SU-DHL-6 (cell line): Measurements from ENCODE around the gene SYPL1.

Experiments used
- H2AFZ ChIP-seq: fragments of 200-600 bp; sonication (generic); 2 replicates; pipeline ENCODE4 v1.6.1; 2014; ENCODE audit warnings: low read depth, mild to moderate bottlenecking, moderate library complexity, mixed read lengths, antibody characterized with exemption, low read length; ENCODE audit not compliant: severe bottlenecking
- H3F3A ChIP-seq: fragments of 200-600 bp; shearing (Covaris generic); 2 replicates; pipeline ENCODE4 v1.6.0; 2016; ENCODE audit warnings: antibody characterized with exemption, mild to moderate bottlenecking; ENCODE audit not compliant: insufficient read depth
- H3K27ac ChIP-seq: fragments of 200-600 bp; sonication (generic); 2 replicates; pipeline ENCODE4 v1.5.1; 2016; ENCODE audit warnings: low read depth, mild to moderate bottlenecking, low read length, moderate library complexity, mixed read lengths
- H3K27me3 ChIP-seq: fragments of 200-600 bp; sonication (generic), shearing (Covaris generic); 2 replicates; pipeline ENCODE4 v1.6.0; 2014; ENCODE audit warnings: mild to moderate bottlenecking, low read length
- H3K36me3 ChIP-seq: fragments of 200-600 bp; sonication (generic); 2 replicates; pipeline ENCODE4 v1.6.1; 2014; ENCODE audit warnings: mild to moderate bottlenecking, low read length, mixed read lengths
- H3K4me2 ChIP-seq: fragments of 300-600, 200-600 bp; shearing (Covaris generic), sonication (generic); 2 replicates; pipeline ENCODE4 v1.6.0; 2014; ENCODE audit warnings: low read length, low read depth, mild to moderate bottlenecking; ENCODE audit not compliant: poor library complexity, severe bottlenecking
- H3K4me3 ChIP-seq: fragments of 200-600 bp; sonication (generic); 2 replicates; pipeline ENCODE4 v1.5.1; 2014; ENCODE audit warnings: antibody characterized with exemption, low read length, mild to moderate bottlenecking, mixed read lengths; ENCODE audit not compliant: insufficient read depth, poor library complexity, severe bottlenecking
- H3K79me2 ChIP-seq: fragments of 200-600 bp; sonication (generic); 2 replicates; pipeline ENCODE4 v1.6.1; 2014; ENCODE audit warnings: mild to moderate bottlenecking, low read length, moderate library complexity; ENCODE audit not compliant: insufficient read depth
- H3K9ac ChIP-seq: fragments of 200-600 bp; sonication (generic); 2 replicates; pipeline ENCODE4 v1.7.0; 2014; ENCODE audit warnings: mild to moderate bottlenecking, low read length
- H3K9me2 ChIP-seq: fragments of 200-600 bp; sonication (generic); replicated peaks from 2 replicates; pipeline ENCODE4 v1.6.1; 2014; ENCODE audit warnings: low read length; ENCODE audit not compliant: insufficient read depth
- H3K9me3 ChIP-seq: fragments of 200-600 bp; sonication (generic); 2 replicates; pipeline ENCODE4 v1.6.1; 2014; ENCODE audit warnings: low read length, mixed read lengths; ENCODE audit not compliant: insufficient read depth
- H4K20me1 ChIP-seq: fragments of 200-600 bp; sonication (generic); 2 replicates; pipeline ENCODE4 v1.6.1; 2014; ENCODE audit warnings: low read depth, mild to moderate bottlenecking, antibody characterized with exemption, low read length, moderate library complexity, mixed read lengths
- EZH2phosphoT487 ChIP-seq: fragments of 200-600 bp; sonication (generic), shearing (Covaris generic); conservative IDR thresholded peaks from 2 replicates; pipeline ENCODE4 v1.6.1; 2018; ENCODE audit warnings: mild to moderate bottlenecking, antibody characterized with exemption, low read length, moderate library complexity, mixed read lengths
- TF ChIP-seq, protein P1 (sequence below): fragments of 200-600 bp; sonication (generic); IDR thresholded peaks from one replicate; pipeline ENCODE4 v1.5.1; 2017; ENCODE audit warnings: antibody characterized with exemption, mild to moderate bottlenecking, low read length, moderate library complexity; ENCODE audit not compliant: insufficient read depth, poor library complexity, severe bottlenecking

Gene SYPL1

DNA sequence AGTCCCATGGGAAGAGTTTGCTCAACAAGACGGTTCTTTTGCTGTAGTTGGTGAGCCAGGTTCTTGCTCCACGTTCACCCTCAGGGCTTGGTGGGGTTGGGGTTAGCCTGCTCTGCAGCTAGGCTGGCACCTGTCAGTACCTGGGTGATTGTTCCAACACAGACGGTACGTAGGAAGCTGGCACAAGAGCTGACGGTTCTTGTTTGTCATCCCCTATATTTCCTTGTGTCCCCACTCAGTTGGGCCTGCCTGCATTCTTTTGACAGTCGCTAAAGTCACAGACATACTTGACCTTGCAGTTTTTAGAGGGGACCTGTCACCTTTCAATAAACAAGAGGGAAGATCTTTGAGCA is 40.2 kb upstream of the SYPL1 start:
- no peak overlapping the region for H3K27ac ChIP-seq
- H3K4me3 ChIP-seq = no peak overlapping the region
- no peaks in the 10 kb centered on the region for H3K79me2 ChIP-seq
- no peaks in the 10 kb centered on the region for H3K27me3 ChIP-seq
- H4K20me1 ChIP-seq = no peaks in the 10 kb centered on the region
- TF ChIP-seq EZH2phosphoT487 = no peak
- TF ChIP-seq, protein P1, sequence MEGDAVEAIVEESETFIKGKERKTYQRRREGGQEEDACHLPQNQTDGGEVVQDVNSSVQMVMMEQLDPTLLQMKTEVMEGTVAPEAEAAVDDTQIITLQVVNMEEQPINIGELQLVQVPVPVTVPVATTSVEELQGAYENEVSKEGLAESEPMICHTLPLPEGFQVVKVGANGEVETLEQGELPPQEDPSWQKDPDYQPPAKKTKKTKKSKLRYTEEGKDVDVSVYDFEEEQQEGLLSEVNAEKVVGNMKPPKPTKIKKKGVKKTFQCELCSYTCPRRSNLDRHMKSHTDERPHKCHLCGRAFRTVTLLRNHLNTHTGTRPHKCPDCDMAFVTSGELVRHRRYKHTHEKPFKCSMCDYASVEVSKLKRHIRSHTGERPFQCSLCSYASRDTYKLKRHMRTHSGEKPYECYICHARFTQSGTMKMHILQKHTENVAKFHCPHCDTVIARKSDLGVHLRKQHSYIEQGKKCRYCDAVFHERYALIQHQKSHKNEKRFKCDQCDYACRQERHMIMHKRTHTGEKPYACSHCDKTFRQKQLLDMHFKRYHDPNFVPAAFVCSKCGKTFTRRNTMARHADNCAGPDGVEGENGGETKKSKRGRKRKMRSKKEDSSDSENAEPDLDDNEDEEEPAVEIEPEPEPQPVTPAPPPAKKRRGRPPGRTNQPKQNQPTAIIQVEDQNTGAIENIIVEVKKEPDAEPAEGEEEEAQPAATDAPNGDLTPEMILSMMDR = no peak
- H3F3A ChIP-seq = peaks cover 16% of the 10 kb centered on the region
- no peaks in the 10 kb centered on the region for H3K9me3 ChIP-seq
- no peak overlapping the region for H3K9ac ChIP-seq
- no peak overlapping the region for H2AFZ ChIP-seq
- H3K4me2 ChIP-seq = no peak overlapping the region
- H3K36me3 ChIP-seq = no peaks in the 10 kb centered on the region
- no peaks in the 10 kb centered on the region for H3K9me2 ChIP-seq

DNA sequence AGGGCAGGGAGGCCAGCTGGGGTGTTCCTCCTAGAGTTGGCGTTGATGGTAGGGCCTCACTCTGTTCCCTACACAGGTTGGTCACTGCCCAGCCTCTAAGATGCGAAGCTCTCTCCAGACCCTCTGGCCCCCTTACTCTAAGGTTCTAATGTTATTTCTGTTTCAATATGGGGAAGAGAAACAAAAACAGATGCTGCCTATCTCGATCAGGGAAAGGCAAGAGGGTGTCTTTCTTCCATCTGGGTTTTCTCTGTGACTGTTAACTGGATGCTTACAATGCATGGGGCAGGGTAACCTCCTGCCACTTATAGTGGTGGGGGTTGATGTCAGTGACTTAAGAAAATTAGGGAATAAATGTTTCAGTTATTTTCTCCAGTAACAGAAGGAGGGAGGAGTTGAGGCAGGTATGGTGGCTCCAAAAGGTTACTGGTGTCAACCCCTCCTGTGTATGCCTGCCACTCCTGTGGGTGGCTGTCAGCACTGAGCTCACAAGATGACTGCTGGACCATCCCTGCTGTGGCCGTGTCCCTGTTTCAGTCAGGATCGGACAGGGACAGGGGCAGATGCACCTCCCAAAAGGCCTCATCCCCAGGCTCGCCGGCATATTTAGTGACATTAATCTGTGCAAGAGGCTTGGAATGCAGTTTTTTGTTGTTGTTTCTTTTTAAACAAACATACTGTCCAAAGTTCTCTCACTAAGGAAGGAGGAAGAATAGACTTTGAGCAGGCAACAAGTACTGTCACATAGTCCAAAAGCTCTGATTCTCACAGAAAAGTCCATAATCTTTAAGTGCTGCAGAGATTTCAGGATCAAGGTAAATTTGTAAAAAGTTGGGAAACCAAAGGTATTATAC is 39.6 kb upstream of the SYPL1 start:
- Histone ChIP-seq H2AFZ (no peak overlapping the region), H3K27ac (no peak overlapping the region), H3K4me2 (no peak overlapping the region), H3K27me3 (no peaks in the 10 kb centered on the region), H3K36me3 (no peaks in the 10 kb centered on the region), H3K9me2 (no peaks in the 10 kb centered on the region), H3F3A (peaks cover 16% of the 10 kb centered on the region), H4K20me1 (no peaks in the 10 kb centered on the region), H3K9me3 (no peaks in the 10 kb centered on the region), H3K9ac (no peak overlapping the region), H3K4me3 (no peak overlapping the region), H3K79me2 (no peaks in the 10 kb centered on the region)
- TF ChIP-seq, protein P1 = no peak
- no peak for TF ChIP-seq EZH2phosphoT487

DNA sequence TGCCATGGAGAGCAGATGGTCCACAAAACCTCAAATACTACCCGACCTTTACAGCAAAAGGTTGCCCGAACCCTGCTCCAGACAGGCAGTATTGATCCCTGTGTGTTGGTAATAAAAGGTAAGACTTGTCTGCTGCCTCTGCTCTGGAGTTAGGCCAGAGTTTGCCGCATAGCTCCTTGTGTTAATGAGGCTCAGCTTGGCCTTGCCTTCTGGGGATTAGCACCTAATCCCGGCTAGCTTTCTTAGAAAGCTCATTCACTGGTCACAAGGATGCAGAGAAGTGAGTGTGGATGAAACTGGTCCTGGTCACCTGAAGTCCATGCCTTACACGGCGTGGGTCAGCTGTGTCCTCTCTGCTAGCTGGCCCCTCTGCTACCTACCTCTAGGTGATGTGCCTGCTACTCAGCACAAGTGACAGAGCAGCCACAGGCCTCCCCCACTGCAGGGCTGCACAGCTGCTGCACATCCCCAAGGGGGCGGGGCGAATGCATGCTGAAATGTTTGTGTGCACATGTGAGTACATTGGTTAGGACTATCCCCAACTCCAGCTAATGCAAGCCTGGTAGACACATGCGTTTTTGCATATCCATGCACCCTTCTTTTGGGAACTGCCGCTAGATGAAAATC is 31.7 kb upstream of the SYPL1 start:
- no peaks in the 10 kb centered on the region for H3K79me2 ChIP-seq
- no peak overlapping the region for H3K4me2 ChIP-seq
- TF ChIP-seq, protein P1 = no peak
- H3K9ac ChIP-seq = no peak overlapping the region
- H3K9me2 ChIP-seq = no peaks in the 10 kb centered on the region
- H4K20me1 ChIP-seq = no peaks in the 10 kb centered on the region
- no peak overlapping the region for H3K4me3 ChIP-seq
- H2AFZ ChIP-seq = no peak overlapping the region
- H3K36me3 ChIP-seq = no peaks in the 10 kb centered on the region
- no peaks in the 10 kb centered on the region for H3K9me3 ChIP-seq
- no peaks in the 10 kb centered on the region for H3F3A ChIP-seq
- no peaks in the 10 kb centered on the region for H3K27me3 ChIP-seq
- no peak overlapping the region for H3K27ac ChIP-seq
